NCI-H2171 (cell line): ENCODE measurements around the gene DIP2B.
"Not testable (repeated sequence)": the region's sequence is repeated elsewhere in the genome, so short reads cannot be mapped to it uniquely, and the experiment has no call there.

Experiments used
- DNase-seq: peaks from one replicate; lab custom pipeline; 2025; lab: John Stamatoyannopoulos, UW

DIP2B gene, protein sequence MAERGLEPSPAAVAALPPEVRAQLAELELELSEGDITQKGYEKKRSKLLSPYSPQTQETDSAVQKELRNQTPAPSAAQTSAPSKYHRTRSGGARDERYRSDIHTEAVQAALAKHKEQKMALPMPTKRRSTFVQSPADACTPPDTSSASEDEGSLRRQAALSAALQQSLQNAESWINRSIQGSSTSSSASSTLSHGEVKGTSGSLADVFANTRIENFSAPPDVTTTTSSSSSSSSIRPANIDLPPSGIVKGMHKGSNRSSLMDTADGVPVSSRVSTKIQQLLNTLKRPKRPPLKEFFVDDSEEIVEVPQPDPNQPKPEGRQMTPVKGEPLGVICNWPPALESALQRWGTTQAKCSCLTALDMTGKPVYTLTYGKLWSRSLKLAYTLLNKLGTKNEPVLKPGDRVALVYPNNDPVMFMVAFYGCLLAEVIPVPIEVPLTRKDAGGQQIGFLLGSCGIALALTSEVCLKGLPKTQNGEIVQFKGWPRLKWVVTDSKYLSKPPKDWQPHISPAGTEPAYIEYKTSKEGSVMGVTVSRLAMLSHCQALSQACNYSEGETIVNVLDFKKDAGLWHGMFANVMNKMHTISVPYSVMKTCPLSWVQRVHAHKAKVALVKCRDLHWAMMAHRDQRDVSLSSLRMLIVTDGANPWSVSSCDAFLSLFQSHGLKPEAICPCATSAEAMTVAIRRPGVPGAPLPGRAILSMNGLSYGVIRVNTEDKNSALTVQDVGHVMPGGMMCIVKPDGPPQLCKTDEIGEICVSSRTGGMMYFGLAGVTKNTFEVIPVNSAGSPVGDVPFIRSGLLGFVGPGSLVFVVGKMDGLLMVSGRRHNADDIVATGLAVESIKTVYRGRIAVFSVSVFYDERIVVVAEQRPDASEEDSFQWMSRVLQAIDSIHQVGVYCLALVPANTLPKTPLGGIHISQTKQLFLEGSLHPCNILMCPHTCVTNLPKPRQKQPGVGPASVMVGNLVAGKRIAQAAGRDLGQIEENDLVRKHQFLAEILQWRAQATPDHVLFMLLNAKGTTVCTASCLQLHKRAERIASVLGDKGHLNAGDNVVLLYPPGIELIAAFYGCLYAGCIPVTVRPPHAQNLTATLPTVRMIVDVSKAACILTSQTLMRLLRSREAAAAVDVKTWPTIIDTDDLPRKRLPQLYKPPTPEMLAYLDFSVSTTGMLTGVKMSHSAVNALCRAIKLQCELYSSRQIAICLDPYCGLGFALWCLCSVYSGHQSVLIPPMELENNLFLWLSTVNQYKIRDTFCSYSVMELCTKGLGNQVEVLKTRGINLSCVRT (N-terminal part only)

DNA sequence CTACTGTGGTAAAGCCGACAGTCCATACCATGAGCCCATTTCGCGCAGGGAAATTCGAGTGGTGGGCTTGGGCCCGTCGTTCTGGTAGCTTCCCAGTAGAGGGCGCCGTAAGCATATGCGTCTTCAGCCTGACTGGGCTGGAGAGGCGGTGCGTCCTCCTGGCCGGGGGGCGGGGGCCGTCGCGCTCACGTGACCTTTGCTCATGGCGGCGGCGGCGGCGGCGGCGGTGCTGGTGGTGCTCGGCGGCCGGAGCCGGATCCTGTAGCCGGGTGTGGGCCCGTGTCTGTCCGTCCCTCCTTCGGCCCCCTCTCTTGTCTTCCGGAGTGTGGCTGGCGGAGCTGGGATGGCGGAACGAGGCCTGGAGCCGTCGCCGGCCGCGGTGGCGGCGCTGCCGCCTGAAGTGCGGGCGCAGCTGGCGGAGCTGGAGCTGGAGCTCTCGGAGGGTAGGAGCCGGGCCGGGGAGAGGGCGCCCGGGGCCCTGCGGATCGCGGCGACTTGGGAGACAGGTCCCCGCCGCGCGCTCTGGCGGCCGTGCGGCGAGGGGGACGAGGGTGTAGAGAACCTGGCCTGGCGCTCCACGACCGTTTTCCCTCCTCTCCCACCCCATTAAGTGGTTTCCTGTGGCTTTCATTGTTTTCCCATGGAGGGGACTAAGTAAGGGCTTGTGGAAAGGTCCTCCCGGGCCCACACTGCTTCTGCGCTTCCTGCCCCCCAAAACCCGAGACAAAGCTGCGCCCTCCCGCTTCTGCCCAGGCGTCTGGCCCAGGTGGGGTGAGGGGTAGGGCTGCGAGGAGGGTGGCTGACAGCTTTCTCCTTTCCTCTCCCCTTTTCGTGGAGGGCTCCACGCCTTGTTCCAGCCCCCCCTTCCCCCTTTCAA is at the start of gene DIP2B:
Gene DIP2B (plus strand): TSS at position 188 of the 877 bp plus-strand sequence. CDS start 156 bp downstream, at position 344.
- DNase-seq, result peak; percentile 87

DNA sequence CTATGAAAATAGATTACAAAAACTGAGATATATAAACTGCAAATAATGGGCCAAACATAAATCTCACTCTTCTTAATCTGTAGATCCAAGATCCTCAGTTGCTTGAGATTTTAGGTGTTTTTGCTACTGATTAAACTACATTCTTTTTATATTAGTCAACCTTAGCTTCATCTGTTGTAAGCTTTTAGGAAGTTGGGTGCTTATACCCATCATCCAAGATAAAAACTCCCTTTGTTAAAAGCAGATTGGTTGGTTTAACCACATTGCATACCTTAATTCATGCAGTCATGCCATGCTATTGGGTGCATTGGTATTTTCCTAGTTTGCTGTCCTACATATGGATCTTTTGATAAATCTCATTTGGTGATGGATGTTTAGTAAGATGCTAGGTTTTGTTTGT is 46.2 kb upstream of the DIP2B start:
- DNase-seq, result no peak

DNA sequence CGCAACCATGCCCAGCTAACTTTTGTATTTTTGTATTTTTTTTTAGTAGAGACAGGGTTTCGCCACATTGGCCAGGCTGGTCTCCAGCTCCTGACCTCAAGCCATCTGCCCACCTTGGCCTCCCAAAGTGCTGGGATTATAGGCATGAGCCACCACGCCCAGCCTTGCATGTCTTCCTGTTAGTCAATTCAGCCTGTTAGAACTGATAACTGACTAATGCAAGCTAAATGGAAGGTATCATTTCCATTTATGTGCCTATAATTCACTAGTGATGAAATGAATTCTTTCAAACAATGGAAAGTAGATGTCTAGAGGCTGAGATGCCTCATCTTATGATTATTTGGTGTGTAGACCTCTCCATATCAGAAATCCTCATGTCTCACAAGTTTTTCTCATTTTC is 37.3 kb upstream of the DIP2B start:
- DNase-seq, result no peak

DNA sequence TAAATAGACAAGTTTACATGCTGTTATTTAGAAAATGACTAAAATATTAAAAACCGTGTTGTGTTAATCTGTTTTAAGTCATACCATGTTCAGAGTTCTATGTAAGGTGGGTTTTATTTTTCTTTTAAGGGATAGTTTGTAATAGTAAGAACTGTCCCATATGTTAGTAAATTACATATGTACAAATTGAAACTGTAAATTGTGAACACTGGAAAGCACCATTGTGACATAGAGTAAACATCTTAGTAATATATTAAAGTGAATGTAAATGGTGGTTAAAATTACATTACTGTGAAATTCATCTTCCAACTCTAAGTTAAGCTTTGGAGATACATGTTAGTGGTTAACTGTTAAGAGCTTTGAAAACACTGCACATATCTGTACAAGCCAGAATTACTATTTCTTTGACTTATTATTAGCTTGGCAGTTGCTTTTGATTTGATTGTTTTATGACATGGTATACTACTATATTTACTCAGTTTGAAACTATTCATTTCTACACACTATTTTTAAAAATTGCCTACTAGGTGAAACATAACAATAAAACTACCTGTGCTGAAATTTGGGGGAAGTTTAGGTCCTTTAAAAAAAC is 27.4 kb upstream of the DIP2B start:
- DNase-seq, result no peak

DNA sequence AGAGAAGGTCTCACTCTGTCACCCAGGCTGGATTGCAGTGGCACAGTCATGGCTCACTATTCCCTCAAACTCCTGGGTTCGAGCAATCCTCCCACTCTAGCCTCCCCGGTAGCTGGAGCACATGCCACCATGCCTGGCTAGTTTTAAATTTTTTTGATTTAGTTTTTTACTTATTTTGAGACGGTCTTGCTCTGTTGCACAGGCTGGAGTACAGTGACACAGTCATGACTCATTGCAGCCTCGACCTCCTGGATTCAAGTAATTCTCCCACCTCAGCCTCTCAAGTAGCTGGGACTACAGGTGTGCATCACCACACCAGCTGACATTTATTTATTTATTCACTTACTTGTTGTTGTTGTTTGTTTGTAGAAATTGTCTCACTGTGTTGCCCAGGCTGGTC is 22.2 kb upstream of the DIP2B start:
- no peak for DNase-seq

- no peak for DNase-seq
Observed at GRCh38 chr12:50483488-50483887, 21.3 kb upstream of the DIP2B start.

GRCh38 chr12:50488801-50489200 is 16.0 kb upstream of the DIP2B start:
- DNase-seq, result no peak

DNA sequence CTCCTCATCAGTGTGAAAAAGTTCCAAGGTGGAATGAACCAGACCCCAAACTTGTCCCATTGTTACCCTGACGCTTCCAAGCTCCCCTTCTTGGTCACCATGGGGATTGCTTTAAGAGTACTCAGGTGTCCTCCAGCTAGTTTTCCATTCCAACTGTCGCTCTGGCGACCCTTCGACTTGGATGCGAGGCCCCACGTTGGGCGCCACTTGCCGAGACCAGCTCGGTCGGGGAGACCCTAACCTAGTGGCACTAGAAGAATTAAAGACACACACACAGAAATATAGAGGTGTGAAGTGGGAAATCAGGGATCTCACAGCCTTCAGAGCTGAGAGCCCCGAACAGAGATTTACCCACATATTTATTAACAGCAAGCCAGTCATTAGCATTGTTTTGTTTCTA is 6.7 kb upstream of the DIP2B start:
- not testable (repeated sequence) for DNase-seq

DNA sequence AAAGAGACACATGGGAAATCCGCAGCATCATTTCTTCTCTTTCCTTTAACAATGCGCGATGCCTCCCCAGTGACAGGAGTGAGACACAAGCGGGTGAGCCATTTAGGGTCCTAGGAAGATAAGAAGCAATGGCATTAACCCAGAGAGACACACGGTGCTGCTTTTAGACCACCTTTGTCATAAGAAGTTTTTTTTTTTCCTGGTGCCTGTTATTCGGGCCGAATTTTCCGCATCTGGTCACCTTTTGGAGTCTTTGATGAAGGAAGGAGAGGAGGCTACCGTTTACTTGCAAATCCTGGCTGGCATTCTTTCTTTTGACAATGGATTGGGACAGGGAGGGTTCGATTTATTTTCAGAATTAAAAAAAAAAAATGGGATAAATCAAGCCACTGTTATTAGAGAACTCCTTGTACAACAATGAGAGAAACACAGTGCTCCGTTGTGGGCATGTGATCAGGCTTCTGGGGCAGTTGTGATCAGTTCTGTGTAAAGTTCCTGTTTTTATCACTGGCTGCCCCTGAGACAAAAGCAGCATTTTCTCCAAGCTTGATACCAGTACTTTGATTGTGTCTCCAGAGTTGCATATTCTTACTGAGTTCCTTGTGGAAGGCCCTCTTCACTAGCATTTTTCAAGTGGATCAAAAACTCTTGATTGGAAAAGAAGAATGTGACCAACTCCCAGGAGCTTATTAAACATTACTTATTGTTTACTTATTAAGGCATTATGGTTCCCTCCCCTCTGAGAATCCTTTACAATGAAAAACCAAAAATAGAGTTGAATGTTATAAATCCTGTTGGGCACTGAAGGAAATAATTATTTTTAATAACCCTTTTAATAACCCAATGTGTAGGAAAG is 1.1 kb downstream of the DIP2B start:
- no peak for DNase-seq

- no peak for DNase-seq
Observed at GRCh38 chr12:50506753-50507473, 2.1 kb downstream of the DIP2B start.

DNA sequence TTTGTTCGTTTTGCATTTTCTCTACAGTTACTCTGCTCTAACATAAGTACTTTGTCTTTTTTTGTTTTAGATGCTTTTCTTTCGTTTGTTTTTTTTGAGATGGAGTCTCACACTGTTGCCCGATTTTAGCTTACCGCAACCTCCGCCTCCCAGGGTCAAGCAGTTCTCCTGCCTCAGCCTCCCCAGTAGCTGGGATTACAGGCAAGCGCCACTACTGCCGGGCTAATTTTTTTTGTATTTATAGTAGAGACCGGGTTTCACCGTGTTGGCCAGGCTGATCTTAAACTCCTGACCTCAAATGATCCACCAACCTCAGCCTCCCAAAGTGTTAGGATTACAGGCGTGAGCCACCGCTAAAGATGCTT is 2.7 kb downstream of the DIP2B start:
- no peak for DNase-seq

GRCh38 chr12:50507930-50508329 is 3.1 kb downstream of the DIP2B start:
- DNase-seq, result no peak

GRCh38 chr12:50508414-50508813 is 3.6 kb downstream of the DIP2B start:
- DNase-seq, result no peak

DNA sequence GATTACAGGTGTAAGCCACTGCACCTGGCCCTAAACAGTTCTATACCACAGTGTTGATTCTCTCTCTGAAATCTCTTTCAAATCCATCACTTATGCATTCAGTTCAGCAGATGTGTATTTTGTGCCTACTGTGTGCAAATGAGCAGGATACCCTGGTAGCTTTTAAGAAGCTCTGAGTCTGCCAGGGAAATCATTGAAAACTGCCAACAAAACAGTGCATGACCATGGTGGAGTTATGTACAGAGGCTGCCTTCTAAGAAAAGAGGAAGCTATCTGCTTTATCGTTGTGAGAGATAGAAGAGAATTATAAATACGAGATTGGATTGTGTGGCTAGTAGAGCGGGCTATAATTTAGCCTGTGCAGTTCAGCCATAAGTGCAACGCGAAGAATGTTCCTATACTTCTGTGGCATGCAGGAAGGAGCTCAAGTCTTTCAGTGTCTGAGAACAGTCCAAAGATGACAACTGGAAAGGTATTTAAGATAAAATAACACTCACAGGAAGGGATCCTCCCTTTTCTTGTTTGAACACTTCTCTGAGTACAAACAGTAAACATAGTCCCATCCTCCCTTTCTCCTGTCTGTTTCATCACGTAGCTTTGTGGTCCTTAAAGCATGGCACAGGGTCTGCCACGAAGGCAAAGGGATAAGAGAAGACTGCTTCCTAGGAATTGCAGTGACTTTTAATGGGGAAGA is 4.3 kb downstream of the DIP2B start:
- DNase-seq, result no peak

DNA sequence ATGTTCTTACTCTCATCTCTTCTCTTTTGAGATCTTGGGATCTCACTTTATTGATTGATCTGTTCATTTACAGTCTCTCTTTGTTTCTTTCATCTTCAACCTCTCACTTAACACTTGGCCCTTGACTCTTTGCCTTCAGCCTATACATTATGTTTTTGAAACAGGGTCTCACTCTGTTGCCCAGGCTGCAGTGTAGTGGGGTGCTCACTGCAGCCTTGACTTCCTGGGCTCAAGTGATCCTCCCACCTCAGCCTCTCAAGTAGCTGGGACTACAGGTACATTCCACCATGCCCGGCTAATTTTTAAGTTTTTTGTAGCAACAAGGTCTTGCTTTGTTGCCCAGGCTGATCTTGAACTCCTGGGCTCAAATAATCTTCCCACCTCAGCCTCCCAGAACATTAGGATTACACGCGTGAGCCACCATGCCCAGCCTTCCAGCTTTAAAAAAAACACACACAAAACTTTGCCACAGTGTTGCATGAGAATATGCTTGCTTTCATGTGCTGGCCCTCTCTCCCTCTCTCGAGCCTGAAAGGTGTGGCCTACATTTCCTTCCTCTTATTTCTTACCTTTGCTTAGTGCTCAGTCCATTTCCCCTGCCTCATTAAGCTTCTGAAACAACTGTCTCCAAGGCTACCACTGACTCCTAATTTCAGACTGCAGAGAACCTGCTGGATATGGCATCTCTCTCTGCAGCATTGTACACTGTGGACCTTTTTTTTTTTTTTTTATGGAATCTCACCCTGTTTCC is 9.9 kb downstream of the DIP2B start:
- DNase-seq, result no peak

DNA sequence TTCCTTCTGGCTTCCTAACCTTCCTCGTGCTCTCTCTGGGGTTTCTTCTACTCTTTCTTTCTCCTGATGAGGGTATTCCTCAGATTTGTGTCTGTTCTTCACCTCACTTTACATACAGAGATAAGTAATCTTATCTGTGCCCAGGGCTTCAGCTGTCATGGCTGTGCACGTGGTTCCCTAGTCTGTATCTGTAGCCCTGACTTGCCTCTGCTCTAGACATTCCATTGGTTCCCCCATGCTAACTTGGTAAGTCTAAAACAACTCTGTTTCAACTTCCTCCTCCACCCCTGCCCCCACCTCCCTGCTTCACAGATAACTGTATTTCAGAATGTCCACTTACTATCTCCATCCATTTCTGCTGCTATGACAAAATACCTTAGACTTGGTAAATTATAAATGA is 10.8 kb downstream of the DIP2B start:
- DNase-seq, result no peak

DNA sequence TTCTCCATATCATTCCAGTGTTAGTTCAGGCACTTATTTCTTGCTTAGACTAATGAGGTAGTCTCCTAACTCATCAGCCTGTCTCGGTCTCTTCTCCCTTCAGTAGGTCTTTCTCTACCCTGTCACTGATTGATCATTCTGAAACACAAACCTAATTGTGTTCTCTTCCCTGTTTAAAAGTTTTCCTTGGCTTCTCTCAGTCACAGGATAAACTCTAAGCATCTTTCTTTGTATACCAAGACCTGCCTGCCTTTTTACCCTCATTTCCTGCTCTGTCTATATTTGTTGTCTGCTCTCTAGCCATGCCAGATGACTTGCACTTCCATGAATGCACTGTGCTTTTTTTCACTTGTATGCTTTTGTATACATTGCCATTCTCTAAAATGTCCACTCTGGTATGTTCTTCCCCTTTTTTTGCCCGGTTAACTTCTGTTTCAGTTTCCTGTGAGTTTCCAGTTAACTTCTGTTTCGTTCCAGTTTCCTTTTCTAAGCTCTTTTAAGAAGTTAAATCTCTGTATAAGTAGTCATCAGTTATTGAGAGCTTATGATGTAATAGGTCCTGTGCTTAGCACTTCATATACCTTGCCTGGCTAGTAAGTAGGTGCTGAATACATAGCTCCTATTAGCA is 12.8 kb downstream of the DIP2B start:
- no peak for DNase-seq
